ENCODE measurements around the gene XRCC3. TPM values are rescaled to one million over a fixed set of nuclear protein-coding genes. Genes with fewer than 3 reads are reported as not detected.

The XRCC3 gene
- total and polyA plus RNA-seq, 10 of the 15 experiments (the other 5 are each of a cell fraction or from before 2014, with no cell fraction given): 0.37 to 52.0 (median 26.8) TPM

DNA sequence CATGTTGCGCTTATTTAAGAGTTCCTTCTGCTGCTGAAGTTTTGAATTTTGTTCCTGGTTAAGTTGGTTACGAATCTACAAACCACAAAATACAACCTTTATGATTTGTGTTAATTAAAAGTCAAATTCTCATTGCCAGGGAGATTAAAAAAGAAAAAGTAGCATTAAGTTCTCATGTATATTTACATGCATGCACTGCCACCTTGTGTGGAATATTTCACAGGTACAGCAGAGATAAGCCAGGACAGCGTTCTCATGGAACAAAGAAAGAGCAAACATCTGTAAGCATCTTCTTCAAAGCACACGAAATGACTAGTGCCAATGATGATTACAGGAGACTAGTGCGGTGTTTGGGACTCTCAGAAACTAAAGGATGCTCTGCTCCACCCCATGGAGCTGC lies 34.6 kb upstream of the XRCC3 start:
- 90% methylated on average over 5 of the region's 5 CpGs for WGBS (ENCODE audit: insufficient coverage, insufficient replicate concordance, low lambda C conversion rate, missing lambda C conversion rate)
- Histone ChIP-seq H3K4me1 (ENCODE audit: control insufficient read depth, insufficient read depth, low read length) (no peaks in the 10 kb centered on the region), H2AFZ (ENCODE audit: control insufficient read depth, low read depth, low read length) (no peak overlapping the region), H3K79me2 (ENCODE audit: control insufficient read depth, insufficient read depth, low read length) (no peaks in the 10 kb centered on the region), H3K4me2 (ENCODE audit: control insufficient read depth, insufficient read depth) (no peak overlapping the region), H3K4me3 (no peak overlapping the region), H4K20me1 (ENCODE audit: control insufficient read depth, insufficient read depth) (no peaks in the 10 kb centered on the region), H3K9ac (ENCODE audit: control insufficient read depth, insufficient read depth, low read length) (no peak overlapping the region), H3K9me3 (replicated peaks; ENCODE audit: control insufficient read depth, insufficient read depth, low read length) (no peaks in the 10 kb centered on the region), H3K36me3 (ENCODE audit: control insufficient read depth in 2 of 2, insufficient read depth in 2 of 2, low read length in 1 of 2) (peaks cover 0 to 2% of the 10 kb centered on the region in 2 experiments; a peak in 1 of 4 replicates), H3K27me3 (replicated peaks in 1 of 2; ENCODE audit: control insufficient read depth in 2 of 2, insufficient read depth in 2 of 2, low read length in 1 of 2) (no peaks in the 10 kb centered on the region), H3K27ac (ENCODE audit: control insufficient read depth, insufficient read depth) (no peak overlapping the region)
- in situ Hi-C loops (cut with MboI) (no loop called here), intact Hi-C loops (cut with micrococcal nuclease; ENCODE audit: unreplicated experiment) (no loop called here)
- POLR2A ChIA-PET: no interaction called here
- TF ChIP-seq RFX5 (IDR thresholded peaks at IDR 0.05; ENCODE audit: low read depth, low read length) (no peak), HCFC1 (IDR thresholded peaks at IDR 0.05; ENCODE audit: low read length) (no peak), ZBTB40 (IDR thresholded peaks at IDR 0.05; ENCODE audit: borderline replicate concordance) (no peak), ZZZ3 (IDR thresholded peaks at IDR 0.05; ENCODE audit: control insufficient read depth, insufficient read length, low read depth) (no peak), REST (IDR thresholded peaks at IDR 0.05; ENCODE audit: low read depth, low read length) (no peak), ZNF24 (IDR thresholded peaks at IDR 0.05) (no peak), RAD21 (IDR thresholded peaks at IDR 0.05; ENCODE audit: insufficient read depth, low read depth, low read length) (peak; percentile 26; the same call in 1 of the 2 replicates), NBN (IDR thresholded peaks at IDR 0.05) (no peak), SMAD5 (IDR thresholded peaks at IDR 0.05; ENCODE audit: low read depth) (no peak)
- TF ChIP-seq, protein P1, sequence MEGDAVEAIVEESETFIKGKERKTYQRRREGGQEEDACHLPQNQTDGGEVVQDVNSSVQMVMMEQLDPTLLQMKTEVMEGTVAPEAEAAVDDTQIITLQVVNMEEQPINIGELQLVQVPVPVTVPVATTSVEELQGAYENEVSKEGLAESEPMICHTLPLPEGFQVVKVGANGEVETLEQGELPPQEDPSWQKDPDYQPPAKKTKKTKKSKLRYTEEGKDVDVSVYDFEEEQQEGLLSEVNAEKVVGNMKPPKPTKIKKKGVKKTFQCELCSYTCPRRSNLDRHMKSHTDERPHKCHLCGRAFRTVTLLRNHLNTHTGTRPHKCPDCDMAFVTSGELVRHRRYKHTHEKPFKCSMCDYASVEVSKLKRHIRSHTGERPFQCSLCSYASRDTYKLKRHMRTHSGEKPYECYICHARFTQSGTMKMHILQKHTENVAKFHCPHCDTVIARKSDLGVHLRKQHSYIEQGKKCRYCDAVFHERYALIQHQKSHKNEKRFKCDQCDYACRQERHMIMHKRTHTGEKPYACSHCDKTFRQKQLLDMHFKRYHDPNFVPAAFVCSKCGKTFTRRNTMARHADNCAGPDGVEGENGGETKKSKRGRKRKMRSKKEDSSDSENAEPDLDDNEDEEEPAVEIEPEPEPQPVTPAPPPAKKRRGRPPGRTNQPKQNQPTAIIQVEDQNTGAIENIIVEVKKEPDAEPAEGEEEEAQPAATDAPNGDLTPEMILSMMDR (IDR thresholded peaks at IDR 0.05 in 2 of 3, conservative IDR thresholded peaks at IDR 0.05 in 1 of 3; ENCODE audit: control insufficient read depth in 2 of 3, extremely low read depth in 1 of 3, insufficient read depth in 1 of 3, low read depth in 3 of 3, low read length in 3 of 3): peak in 1 of 3 experiments; percentile 21; a peak in 1 of 6 replicates
- no TSS peak for BruUV-seq (replicated peaks)
- CTCF ChIA-PET: interaction anchor here (0.7 kb wide), 1 partner anchor 206 kb away, joined by 3 read pairs; no protein-coding TSS in a partner anchor
- no peak for DNase-seq (ENCODE audit: low read depth, low spot score)
- no peak for FAIRE-seq
- SMC1A ChIA-PET (ENCODE audit: uncharacterized antibody, unreplicated experiment): no interaction called here
- RAD21 ChIA-PET (ENCODE audit: unreplicated experiment): no interaction called here
- ATAC-seq: no peak
